GM18861 (cell line): Measurements from ENCODE around the gene BPIFA1.

Experiments
- ATAC-seq: cut with Tn5 transposase; IDR thresholded peaks from one replicate; pipeline ENCODE4 v1.9.1; 2021; ENCODE audit not compliant: unreplicated experiment

BPIFA1 gene

GRCh38 chr20:33235696-33236095 lies at the start of gene BPIFA1:
Gene BPIFA1, plus strand, starts transcription at chr20:33235996. Its CDS starts 1,716 bp downstream, at chr20:33237712.
- no peak for ATAC-seq

GRCh38 chr20:33187491-33187890 lies 48.3 kb upstream of the BPIFA1 start:
- ATAC-seq = no peak

- no peak for ATAC-seq
Observed at GRCh38 chr20:33188421-33188820, 47.4 kb upstream of the BPIFA1 start.

DNA sequence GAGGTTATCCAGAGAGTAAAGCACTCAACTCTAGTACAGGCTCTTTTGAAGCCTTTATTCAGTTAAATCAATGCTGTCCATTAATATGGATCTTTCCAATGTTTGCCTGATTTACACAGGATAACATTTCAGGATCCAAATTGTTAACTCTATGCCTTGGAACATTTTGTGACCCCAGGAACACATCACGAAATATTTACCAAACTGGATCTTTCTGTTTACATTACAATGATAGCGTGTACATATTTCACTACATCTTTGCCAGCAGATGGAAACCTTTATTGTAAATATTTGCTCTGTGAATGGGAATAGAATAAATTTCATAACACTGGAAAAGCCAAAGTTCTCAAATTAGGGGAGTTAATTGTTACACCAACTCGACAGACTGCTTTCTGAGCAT lies 44.3 kb upstream of the BPIFA1 start:
- ATAC-seq = no peak

DNA sequence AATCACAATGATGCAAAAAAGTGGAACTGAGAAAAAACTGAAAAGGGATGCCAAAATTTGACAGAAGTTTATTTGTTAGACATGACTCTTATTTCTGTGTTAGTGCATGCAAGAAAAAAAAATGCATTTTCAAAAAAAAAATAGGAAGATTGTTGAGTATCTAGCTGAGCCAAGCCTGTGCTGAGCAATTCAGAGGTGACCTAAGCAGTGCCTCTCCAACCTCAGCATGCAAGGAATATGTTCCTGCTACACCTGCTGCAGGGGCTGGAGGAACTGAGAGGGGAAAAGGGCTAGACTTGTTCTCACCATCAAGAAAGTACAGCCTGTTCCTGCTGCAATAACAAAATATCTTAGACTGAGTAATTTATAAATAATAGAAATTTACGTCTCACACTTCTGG lies 43.8 kb upstream of the BPIFA1 start:
- ATAC-seq = no peak

GRCh38 chr20:33192912-33193501 lies 42.8 kb upstream of the BPIFA1 start:
- no peak for ATAC-seq

GRCh38 chr20:33199026-33199425 lies 36.8 kb upstream of the BPIFA1 start:
- no peak for ATAC-seq

- ATAC-seq = no peak
Observed at GRCh38 chr20:33202451-33202850, 33.3 kb upstream of the BPIFA1 start.

DNA sequence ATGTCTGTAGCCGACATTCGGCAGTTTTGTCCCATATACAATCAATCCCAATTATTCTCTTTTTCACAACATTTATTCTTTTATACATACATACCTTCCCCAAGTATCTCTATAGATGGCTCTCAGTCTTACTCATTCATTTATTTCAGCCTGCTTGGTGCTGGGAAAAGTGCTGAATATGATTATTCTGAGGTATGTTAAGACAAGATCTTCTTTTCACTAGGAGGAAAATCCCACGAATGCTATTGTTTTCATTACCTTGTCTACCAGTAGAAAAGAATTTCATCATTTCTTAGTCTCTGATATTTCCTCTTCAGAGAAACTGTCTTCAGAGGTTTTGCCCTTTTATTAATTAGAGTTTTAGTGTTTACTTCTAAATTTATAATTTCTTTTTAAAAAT lies 32.4 kb upstream of the BPIFA1 start:
- no peak for ATAC-seq

- ATAC-seq = no peak
Observed at GRCh38 chr20:33209789-33210188, 26.0 kb upstream of the BPIFA1 start.

DNA sequence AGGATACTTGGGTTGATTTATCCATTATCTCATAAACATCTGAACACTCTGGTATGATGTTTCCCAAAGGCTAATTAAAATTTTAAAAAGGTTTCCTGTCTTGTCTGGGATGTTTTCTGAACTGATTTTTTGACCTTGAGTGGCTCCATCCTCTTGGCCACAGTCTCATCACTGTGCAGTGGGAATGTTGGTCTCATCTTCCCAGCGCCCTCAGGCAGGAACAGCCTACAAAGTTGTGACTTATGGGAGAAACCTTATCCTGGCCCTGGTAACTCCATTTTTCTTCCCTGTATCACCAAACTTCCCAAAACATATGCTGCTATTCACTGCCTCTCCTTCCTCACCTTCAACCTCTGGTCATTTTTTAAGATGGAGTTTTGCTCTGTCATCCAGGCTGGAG lies 25.4 kb upstream of the BPIFA1 start:
- no peak for ATAC-seq

- ATAC-seq = no peak
Observed at GRCh38 chr20:33211817-33212424, 23.9 kb upstream of the BPIFA1 start.

GRCh38 chr20:33217052-33217451 lies 18.7 kb upstream of the BPIFA1 start, which contains the start of gene BPIFA3:
Gene BPIFA3, plus strand, starts transcription at chr20:33217352. Its CDS starts 185 bp downstream, at chr20:33217537.
- ATAC-seq = no peak

DNA sequence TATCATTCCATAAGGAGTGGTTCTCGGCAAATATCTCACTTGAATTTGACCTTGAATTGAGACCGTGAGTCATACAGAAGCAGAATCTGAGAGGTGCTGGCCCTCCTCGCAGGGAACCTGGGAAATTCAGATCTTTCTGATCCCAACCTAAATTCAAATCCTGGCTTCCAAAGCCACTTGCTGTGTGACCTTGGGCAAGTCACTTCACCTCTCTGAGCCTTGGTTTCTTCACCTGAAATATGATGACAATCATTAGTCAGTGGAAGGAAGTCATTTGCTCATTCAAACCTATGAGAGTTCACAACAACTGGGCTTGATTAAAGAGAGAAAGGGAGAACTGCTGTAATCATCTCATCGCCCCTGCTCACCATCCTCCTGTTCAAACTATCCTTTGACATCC lies 11.4 kb upstream of the BPIFA1 start:
- ATAC-seq = no peak

- ATAC-seq = no peak
Observed at GRCh38 chr20:33229843-33230242, 6.0 kb upstream of the BPIFA1 start.

GRCh38 chr20:33231237-33231636 lies 4.6 kb upstream of the BPIFA1 start:
- no peak for ATAC-seq

DNA sequence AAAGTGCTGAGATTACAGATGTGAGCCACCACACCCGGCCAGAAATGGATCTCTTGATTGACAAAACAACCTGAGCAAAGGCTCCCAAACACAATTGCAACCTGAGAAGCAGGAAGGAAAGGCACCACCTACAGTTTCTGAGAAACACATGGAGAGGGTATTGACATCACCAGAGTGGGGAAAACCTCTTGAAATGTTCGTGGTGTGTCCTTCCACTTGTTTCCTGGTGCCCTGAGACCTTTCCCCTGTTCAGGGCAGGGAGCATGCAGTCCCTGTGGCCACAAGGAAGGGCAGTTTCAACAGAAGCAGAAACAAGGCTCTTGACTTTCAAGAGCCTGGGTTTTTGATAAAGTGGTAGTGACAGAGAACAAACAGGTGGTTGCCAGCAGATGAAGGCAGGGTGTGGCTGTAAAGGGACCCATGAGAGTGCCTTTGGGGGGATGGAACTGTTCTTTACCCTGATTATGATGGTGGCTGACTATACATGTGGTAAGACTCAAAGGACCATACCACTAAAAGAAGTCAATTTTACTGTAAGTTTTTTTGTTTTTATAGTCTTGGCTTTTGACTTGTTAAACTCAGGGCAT lies 3.2 kb upstream of the BPIFA1 start:
- ATAC-seq = no peak

GRCh38 chr20:33233129-33233774 lies 2.5 kb upstream of the BPIFA1 start:
- no peak for ATAC-seq

GRCh38 chr20:33234050-33234449 lies 1.7 kb upstream of the BPIFA1 start:
- no peak for ATAC-seq

- no peak for ATAC-seq
Observed at GRCh38 chr20:33236351-33236750, 555 bp downstream of the BPIFA1 start.

- ATAC-seq = no peak
Observed at GRCh38 chr20:33237989-33238388, 2.2 kb downstream of the BPIFA1 start.

GRCh38 chr20:33239418-33239817 lies 3.6 kb downstream of the BPIFA1 start:
- no peak for ATAC-seq
